Measurements from ENCODE around the gene UBR1. TPM values are rescaled to one million over a fixed set of nuclear protein-coding genes. Genes with fewer than 3 reads are reported as not detected.
"Not testable (repeated sequence)": the region's sequence is repeated elsewhere in the genome, so short reads cannot be mapped to it uniquely, and the experiment has no call there.

Gene UBR1
- total and polyA plus RNA-seq, 8 donors = 4.6 to 19.8 (median 14.4) TPM

GRCh38 chr15:43133430-43134156 lies 27.8 kb upstream of the UBR1 start, which contains the start of gene TMEM62:
Gene TMEM62, plus strand, starts transcription at chr15:43133586. Its CDS starts 217 bp downstream, at chr15:43133803.
- Histone ChIP-seq H3K27ac (peak within 1 kb of the TSS; percentile 74 to 84 (median 80)), H3K9me3 (no peaks in the 10 kb centered on the region), H3K27me3 (no peaks in the 10 kb centered on the region), H3K4me1 (peaks cover 6 to 9% (median 7%) of the 10 kb centered on the region in 3 donors), H3K4me3 (peak within 1 kb of the TSS; percentile 58 to 85 (median 78)), H3K36me3 (peaks cover 0 to 12% (median 0%) of the 10 kb centered on the region in 3 donors)
- FAIRE-seq (no peak), DNase-seq (peak; percentile 89 to 94 (median 90)), ATAC-seq (peak; percentile 94 to 97 (median 96))
- intact Hi-C loops (cut with DNase I) = no loop called here
- 0% methylated on average over 63 to 66 of the region's 66 CpGs for WGBS, 2 donors
- no peak for TF ChIP-seq CTCF (IDR thresholded peaks at IDR 0.05)

- H3K36me3 ChIP-seq = peaks cover 0 to 10% (median 0%) of the 10 kb centered on the region in 3 donors
- H3K4me3 ChIP-seq = peak overlapping the region; percentile 58 to 85 (median 78)
- ATAC-seq (peak; percentile 3 to 14 (median 8)), FAIRE-seq (no peak), DNase-seq (peak in 1 of 6 donors; percentile 13)
- H3K9me3 ChIP-seq = no peaks in the 10 kb centered on the region
- H3K4me1 ChIP-seq = peaks cover 6 to 14% (median 9%) of the 10 kb centered on the region in 3 donors
- intact Hi-C loops (cut with DNase I) = no loop called here
- peak overlapping the region; percentile 74 to 84 (median 80) for H3K27ac ChIP-seq
- no peaks in the 10 kb centered on the region for H3K27me3 ChIP-seq
- WGBS, 2 donors = 6 to 10% methylated on average over 20 of the region's 20 CpGs
- TF ChIP-seq CTCF (IDR thresholded peaks at IDR 0.05) = no peak
Measured at GRCh38 chr15:43132830-43133429, 27.1 kb upstream of the UBR1 start.

- TF ChIP-seq CTCF (IDR thresholded peaks at IDR 0.05) = no peak
- no peaks in the 10 kb centered on the region for H3K36me3 ChIP-seq
- WGBS, 2 donors = 91 to 93% methylated on average over 4 of the region's 4 CpGs
- H3K9me3 ChIP-seq = no peaks in the 10 kb centered on the region
- H3K4me3 ChIP-seq = no peak overlapping the region
- intact Hi-C loops (cut with DNase I) = no loop called here
- no peak for DNase-seq
- peaks cover 15 to 25% (median 21%) of the 10 kb centered on the region in 3 donors for H3K4me1 ChIP-seq
- no peaks in the 10 kb centered on the region for H3K27me3 ChIP-seq
- FAIRE-seq = no peak
- no peak for ATAC-seq
- H3K27ac ChIP-seq = peak overlapping the region in 1 of 4 donors; percentile 85
Measured at GRCh38 chr15:43128980-43129335, 23.1 kb upstream of the UBR1 start.

GRCh38 chr15:43128174-43128979 lies 22.5 kb upstream of the UBR1 start:
- peak overlapping the region; percentile 13 to 85 (median 62) for H3K27ac ChIP-seq

GRCh38 chr15:43127752-43128151 lies 21.9 kb upstream of the UBR1 start:
- Histone ChIP-seq H3K4me3 (peak overlapping the region in 1 of 4 donors; percentile 12), H3K36me3 (no peaks in the 10 kb centered on the region), H3K27ac (peak overlapping the region; percentile 13 to 85 (median 62)), H3K9me3 (no peaks in the 10 kb centered on the region), H3K27me3 (no peaks in the 10 kb centered on the region), H3K4me1 (peaks cover 14 to 25% (median 21%) of the 10 kb centered on the region in 3 donors)
- intact Hi-C loops (cut with DNase I) = no loop called here
- FAIRE-seq (peak; percentile 32), ATAC-seq (peak; percentile 81 to 91 (median 88)), DNase-seq (peak in 2 of 6 donors; percentile 21 to 33)
- 13 to 14% methylated on average over 2 of the region's 2 CpGs for WGBS, 2 donors
- TF ChIP-seq CTCF (IDR thresholded peaks at IDR 0.05) = no peak

More at GRCh38 chr15:43128174-43128979, 22.5 kb upstream of the UBR1 start:
- FAIRE-seq; ATAC-seq; H3K27me3 ChIP-seq; DNase-seq; H3K36me3 ChIP-seq; intact Hi-C loops (cut with DNase I); H3K9me3 ChIP-seq; H3K4me3 ChIP-seq: not testable (repeated sequence)
- peaks cover 15 to 25% (median 21%) of the 10 kb centered on the region in 3 donors for H3K4me1 ChIP-seq
- WGBS, 2 donors = 48 to 53% methylated on average over 10 of the region's 10 CpGs
